SK-N-SH (cell line): ENCODE data around the gene PRPF6. TPM values are rescaled to one million over a fixed set of nuclear protein-coding genes. Genes with fewer than 3 reads are reported as not detected.

ENCODE experiments used
- CTCF ChIA-PET: fragments of 300-600, 350-600 bp; formaldehyde crosslinking; extraction: SDS; loops from one replicate; lab custom pipeline; 2021; lab: Yijun Ruan, JAX
- POLR2A ChIA-PET: fragments of 350-600 bp; sonication (Branson Sonifier 250); formaldehyde crosslinking; extraction: SDS; loops from one replicate; lab custom pipeline; 2020; ENCODE audit warnings: antibody characterized with exemption, inconsistent platforms; lab: Yijun Ruan, JAX
- DNase-seq: peaks from one replicate; pipeline ENCODE4 v3.0.0; 2012
- H2AFZ ChIP-seq: fragments of 200-600 bp; sonication (generic); 2 replicates; pipeline ENCODE4 v1.8.1; 2016; ENCODE audit warnings: antibody characterized with exemption, mild to moderate bottlenecking, low read depth
- H3F3A ChIP-seq: fragments of 200-600 bp; sonication (generic); replicated peaks from 2 replicates; pipeline ENCODE3; 2016; ENCODE audit warnings: antibody characterized with exemption, mild to moderate bottlenecking; ENCODE audit not compliant: insufficient read depth
- H3K27ac ChIP-seq, 2 experiments: fragments of 200-500 bp in 1 of 2; fragments of 200-600 bp in 1 of 2; sonication (Bioruptor generic) in 1 of 2; sonication (generic), shearing (Covaris generic) in 1 of 2; 2 replicates each; pipeline versions ENCODE4 v1.5.1 to v1.6.1; 2014 to 2016; ENCODE audit warnings: low read depth in 2 of 2, inconsistent platforms in 1 of 2, low read length in 1 of 2, mild to moderate bottlenecking in 1 of 2, mixed read lengths in 1 of 2
- H3K27me3 ChIP-seq: fragments of 200-600 bp; sonication (generic), shearing (Covaris generic); 2 replicates; pipeline ENCODE4 v1.6.1; 2016; ENCODE audit warnings: mixed run types; ENCODE audit not compliant: insufficient read depth
- H3K36me3 ChIP-seq, 2 experiments: fragments of 200-500 bp in 1 of 2; fragments of 200-600 bp in 1 of 2; sonication (Bioruptor generic) in 1 of 2; sonication (generic) in 1 of 2; replicated peaks in 1 of 2; 2 replicates each; pipeline versions ENCODE3 to v1.5.1; 2014 to 2016; ENCODE audit warnings: low read length in 1 of 2, mild to moderate bottlenecking in 1 of 2; ENCODE audit not compliant: insufficient read depth in 2 of 2, control insufficient read depth in 1 of 2
- H3K4me1 ChIP-seq, 2 experiments: fragments of 200-500 bp in 1 of 2; fragments of 200-600 bp in 1 of 2; sonication (Bioruptor generic) in 1 of 2; sonication (generic), shearing (Covaris generic) in 1 of 2; 2 replicates each; pipeline versions ENCODE4 v1.5.1 to v1.6.1; 2014 to 2016; ENCODE audit warnings: low read depth in 1 of 2, low read length in 1 of 2, mixed run types in 1 of 2; ENCODE audit not compliant: insufficient read depth in 2 of 2, control insufficient read depth in 1 of 2
- H3K4me2 ChIP-seq: fragments of 200-600 bp; sonication (generic), shearing (Covaris generic); 2 replicates; pipeline ENCODE4 v1.6.1; 2017; ENCODE audit warnings: mixed run types
- H3K4me3 ChIP-seq, 2 experiments: fragments of 200-500 bp in 1 of 2; fragments of 200-600 bp in 1 of 2; sonication (Bioruptor generic) in 1 of 2; sonication (generic), shearing (Covaris generic) in 1 of 2; 2 replicates each; pipeline versions ENCODE4 v1.5.1 to v1.8.1; 2014 to 2016; ENCODE audit warnings: low read depth in 2 of 2, inconsistent platforms in 1 of 2, low read length in 1 of 2, mild to moderate bottlenecking in 1 of 2, mixed read lengths in 1 of 2, moderate library complexity in 1 of 2
- H3K79me2 ChIP-seq: fragments of 200-600 bp; sonication (generic); 2 replicates; pipeline ENCODE4 v1.8.1; 2017; ENCODE audit warnings: mild to moderate bottlenecking; ENCODE audit not compliant: insufficient read depth
- H3K9ac ChIP-seq: fragments of 200-600 bp; sonication (generic); 2 replicates; pipeline ENCODE4 v1.6.1; 2017; ENCODE audit warnings: mixed run types
- H3K9me2 ChIP-seq: fragments of 200-600 bp; sonication (generic); 2 replicates; pipeline ENCODE4 v1.6.1; 2017; ENCODE audit warnings: mixed run types
- H3K9me3 ChIP-seq: fragments of 200-600 bp; sonication (generic); 2 replicates; pipeline ENCODE4 v1.6.1; 2017; ENCODE audit warnings: mixed run types, mild to moderate bottlenecking, moderate library complexity
- H4K20me1 ChIP-seq: fragments of 200-600 bp; sonication (generic); 2 replicates; pipeline ENCODE4 v1.6.1; 2017; ENCODE audit warnings: mild to moderate bottlenecking, mixed run types; ENCODE audit not compliant: insufficient read depth
- CTCF ChIP-seq: fragments of 200-600 bp; sonication (generic); IDR thresholded peaks from 2 replicates; pipeline ENCODE4 v1.6.1; 2017; ENCODE audit warnings: antibody characterized with exemption, mild to moderate bottlenecking, moderate library complexity
- ELF1 ChIP-seq: IDR thresholded peaks from 2 replicates; pipeline ENCODE4 v1.4.0; 2012
- EP300 ChIP-seq, 2 experiments: IDR thresholded peaks; 2 replicates each; pipeline versions ENCODE4 v1.4.0 to v1.6.1; 2012; ENCODE audit warnings: borderline replicate concordance in 1 of 2, low read depth in 1 of 2, low read length in 1 of 2
- EZH2phosphoT487 ChIP-seq: fragments of 200-600 bp; sonication (generic); IDR thresholded peaks from 2 replicates; pipeline ENCODE4 v1.6.1; 2017; ENCODE audit warnings: low read depth, mixed run types, mild to moderate bottlenecking, antibody characterized with exemption, moderate library complexity, borderline replicate concordance
- MAX ChIP-seq: IDR thresholded peaks from 2 replicates; pipeline ENCODE4 v1.4.0; 2012; ENCODE audit warnings: low read depth
- MXI1 ChIP-seq: IDR thresholded peaks from 2 replicates; pipeline ENCODE4 v1.6.1; 2012; ENCODE audit warnings: mild to moderate bottlenecking, low read depth, low read length, improper control_type of control experiment
- SIN3A ChIP-seq: IDR thresholded peaks from 2 replicates; pipeline ENCODE4 v1.6.1; 2012; ENCODE audit warnings: low read depth, mild to moderate bottlenecking, low read length, moderate library complexity, borderline replicate concordance
- TAF1 ChIP-seq: IDR thresholded peaks from 2 replicates; pipeline ENCODE4 v1.6.1; 2012; ENCODE audit warnings: low read depth, mild to moderate bottlenecking, low read length, moderate library complexity, borderline replicate concordance
- USF1 ChIP-seq: IDR thresholded peaks from 2 replicates; pipeline ENCODE4 v1.4.0; 2012; ENCODE audit warnings: low read depth, borderline replicate concordance
- USF2 ChIP-seq: fragments of 150-350 bp; IDR thresholded peaks from 2 replicates; pipeline ENCODE4 v1.6.1; 2017; ENCODE audit warnings: antibody characterized with exemption, low read length, low read depth, borderline replicate concordance
- WGBS: methylation state at CpG from one replicate; pipeline ENCODE4 v1.1.6; 2017; ENCODE audit warnings: low lambda C conversion rate; 5-methylcytosine and 5-hydroxymethylcytosine counted together
- polyA plus RNA-seq, 3 experiments: library from polyadenylated mRNA; depleted of rRNA; stranded (reverse); fragments of >200 nt; gene quantifications; 2 replicates each; pipeline ENCODE4 v1.2.3, GENCODE V29; 2012

The PRPF6 gene
- polyA plus RNA-seq, 1 of the 3 experiments (the other 2 are of a cell fraction) = 59.1 TPM

DNA sequence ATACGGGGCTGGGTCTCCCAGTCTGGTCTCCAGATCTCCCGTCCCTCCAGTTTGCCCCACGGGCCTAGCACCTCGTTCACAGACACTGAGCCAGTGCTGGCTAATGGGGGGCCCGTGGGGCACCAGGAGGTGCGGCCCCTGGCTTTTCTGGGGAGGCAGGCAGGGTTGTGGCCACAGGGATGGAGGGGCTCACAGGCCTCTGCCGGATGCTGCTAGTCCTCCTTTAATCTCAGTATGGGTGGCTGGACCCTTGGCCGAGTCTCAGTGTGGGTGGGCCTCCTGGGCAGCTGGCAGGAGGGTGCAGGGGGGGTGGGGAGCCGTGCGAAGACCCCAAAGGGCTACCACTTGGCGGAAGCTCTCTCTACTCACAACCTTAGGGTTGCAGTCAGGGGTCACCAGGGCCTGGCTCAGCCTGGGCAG, 70.1 kb downstream of the PRPF6 start (continued):
- TF ChIP-seq USF1 = no peak

- Histone ChIP-seq H3K27ac (no peak overlapping the region), H3F3A (no peaks in the 10 kb centered on the region), H4K20me1 (no peaks in the 10 kb centered on the region), H3K27me3 (peaks cover 23% of the 10 kb centered on the region), H3K36me3 (no peaks in the 10 kb centered on the region), H3K79me2 (no peaks in the 10 kb centered on the region), H3K9ac (no peak overlapping the region), H2AFZ (no peak overlapping the region), H3K4me3 (no peak overlapping the region), H3K9me2 (no peaks in the 10 kb centered on the region), H3K4me2 (no peak overlapping the region), H3K9me3 (no peaks in the 10 kb centered on the region), H3K4me1 (peaks cover 0 to 7% of the 10 kb centered on the region in 2 experiments; a peak in 1 of 4 replicates)
- TF ChIP-seq TAF1 (no peak), MAX (no peak), EP300 (IDR thresholded peaks at IDR 0.05; ENCODE audit: borderline replicate concordance in 1 of 2, low read depth in 1 of 2, low read length in 1 of 2) (no peak), EZH2phosphoT487 (no peak), ELF1 (no peak), MXI1 (no peak), CTCF (no peak), USF2 (no peak), SIN3A (no peak)
- 60% methylated on average over 1 of the region's 15 CpGs for WGBS
- CTCF ChIA-PET = interaction anchor here (0.6 to 7.8 kb wide), 10 partner anchors 9 to 142 kb away, joined by 3 to 85 read pairs (median 3); partner anchors contain the start of genes C20orf204 and TCEA2
- POLR2A ChIA-PET = no interaction called here
- no peak for DNase-seq
Observed at GRCh38 chr20:64051561-64052325, 70.8 kb downstream of the PRPF6 start.
